Endothelial cell of umbilical vein (primary cell): ENCODE measurements around the gene TNIK.

ENCODE experiments used
- CTCF ChIP-seq, 2 donors: IDR thresholded peaks; 1 replicate in 1 of 2; 2 replicates in 1 of 2; pipeline ENCODE4 v1.5.1; 2011; ENCODE audit warnings: low read length in 2 of 2, mild to moderate bottlenecking in 2 of 2, moderate library complexity in 2 of 2, control low read depth in 1 of 2, inconsistent platforms in 1 of 2, low read depth in 1 of 2; ENCODE audit not compliant: insufficient read depth in 1 of 2; ENCODE audit errors: extremely low read depth in 1 of 2
- EZH2 ChIP-seq: IDR thresholded peaks from 2 replicates; pipeline ENCODE4 v1.6.1; 2012; ENCODE audit warnings: borderline replicate concordance, low read depth, mild to moderate bottlenecking, moderate library complexity, low read length, inconsistent platforms; ENCODE audit not compliant: severe bottlenecking

- no peak for TF ChIP-seq CTCF (IDR thresholded peaks at IDR 0.05; ENCODE audit: extremely low read depth in 1 of 2, insufficient read depth in 1 of 2, low read depth in 1 of 2, low read length in 2 of 2)
- no peak for TF ChIP-seq EZH2
These were observed 253.9 kb downstream of the TNIK start for GRCh38 chr3:171206283-171206682.
